ENCODE measurements around the gene ACYP2.
"Not testable (repeated sequence)": the region's sequence is repeated elsewhere in the genome, so short reads cannot be mapped to it uniquely, and the experiment has no call there.

ACYP2 gene

GRCh38 chr2:54099829-54100585 lies 15.4 kb upstream of the ACYP2 start:
- no peak for DNase-seq

- DNase-seq = no peak
Measured at GRCh38 chr2:54100772-54101171, 14.6 kb upstream of the ACYP2 start.

GRCh38 chr2:54103454-54104314 lies 11.7 kb upstream of the ACYP2 start:
- DNase-seq = peak; percentile 42

- DNase-seq = peak; percentile 36
Measured at GRCh38 chr2:54106631-54107454, 8.6 kb upstream of the ACYP2 start.

- no peak for DNase-seq
Measured at GRCh38 chr2:54107455-54107764, 8.0 kb upstream of the ACYP2 start.

- DNase-seq = no peak
Measured at GRCh38 chr2:54107903-54108615, 7.4 kb upstream of the ACYP2 start.

GRCh38 chr2:54109848-54110247 lies 5.6 kb upstream of the ACYP2 start:
- DNase-seq = no peak

- DNase-seq = not testable (repeated sequence)
Measured at GRCh38 chr2:54114479-54114878, 936 bp upstream of the ACYP2 start.

GRCh38 chr2:54114936-54115283 lies 505 bp upstream of the ACYP2 start:
- no peak for DNase-seq

GRCh38 chr2:54116598-54116997 lies 1.2 kb downstream of the ACYP2 start:
- not testable (repeated sequence) for DNase-seq

GRCh38 chr2:54120950-54121349 lies 5.5 kb downstream of the ACYP2 start:
- no peak for DNase-seq

- no peak for DNase-seq
Measured at GRCh38 chr2:54122171-54122935, 6.9 kb downstream of the ACYP2 start.

GRCh38 chr2:54122939-54123338 lies 7.5 kb downstream of the ACYP2 start:
- no peak for DNase-seq

GRCh38 chr2:54127174-54127573 lies 11.8 kb downstream of the ACYP2 start:
- not testable (repeated sequence) for DNase-seq

- DNase-seq = no peak
Measured at GRCh38 chr2:54133056-54133455, 17.6 kb downstream of the ACYP2 start.

- no peak for DNase-seq
Measured at GRCh38 chr2:54139210-54139609, 23.8 kb downstream of the ACYP2 start.

GRCh38 chr2:54143780-54144179 lies 28.4 kb downstream of the ACYP2 start:
- DNase-seq = no peak

GRCh38 chr2:54148391-54148790 lies 33.0 kb downstream of the ACYP2 start:
- DNase-seq = no peak

GRCh38 chr2:54149638-54150441 lies 34.4 kb downstream of the ACYP2 start:
- DNase-seq = no peak

- DNase-seq = no peak
Measured at GRCh38 chr2:54158311-54158710, 42.9 kb downstream of the ACYP2 start.

All from activated gamma-delta T cell treated with Interleukin-2 at 50 U/mL for 16 hours (primary cell).